ENCODE results near the gene ELMO1.

The ELMO1 gene

DNA sequence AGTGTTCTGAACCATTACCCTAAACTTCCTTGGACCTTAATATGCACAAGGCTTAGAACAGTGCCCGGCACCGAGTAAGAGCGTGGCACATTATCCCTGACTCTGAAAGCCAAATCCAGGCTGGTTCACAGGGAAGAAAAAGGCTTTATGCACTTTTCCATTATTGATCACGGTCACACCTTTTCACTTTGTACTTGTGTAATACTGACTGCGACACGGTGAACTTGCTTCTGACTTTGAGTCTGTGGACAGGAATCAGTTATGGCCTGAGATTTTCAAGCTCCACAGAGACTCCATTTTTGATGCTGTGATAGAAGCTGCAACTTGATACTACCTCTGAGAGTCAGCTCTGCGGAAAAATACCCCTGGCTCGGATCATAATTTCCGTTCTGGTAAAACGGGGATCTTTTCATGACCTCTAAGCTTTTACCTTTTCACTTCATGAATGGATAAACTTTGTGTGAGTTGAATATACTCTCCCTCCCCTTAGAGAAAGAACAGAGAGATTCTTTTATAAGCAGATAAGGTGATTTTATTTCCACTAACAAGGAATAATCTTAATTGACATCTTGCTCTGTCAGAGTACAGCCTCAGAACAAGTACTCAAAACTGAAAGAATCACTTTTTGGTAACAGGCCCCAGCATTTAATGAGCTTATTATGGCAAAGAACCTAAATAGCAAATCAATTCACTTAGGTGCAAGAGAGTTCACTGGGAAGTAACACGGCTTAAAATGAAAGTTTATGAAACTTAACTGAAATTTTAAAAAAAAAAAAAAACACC, 88.8 kb downstream of the ELMO1 start:
- H3K9me2 ChIP-seq (replicated peaks; ENCODE audit: control insufficient read depth, low read length): no peaks in the 10 kb centered on the region
- no peaks in the 10 kb centered on the region for H3K79me2 ChIP-seq (ENCODE audit: control insufficient read depth, low read length)
- H3K36me3 ChIP-seq (ENCODE audit: control insufficient read depth, low read length): no peaks in the 10 kb centered on the region
- no peak overlapping the region for H3K4me2 ChIP-seq (ENCODE audit: low read length)
- H4K20me1 ChIP-seq (ENCODE audit: control insufficient read depth, insufficient read depth, low read depth, low read length): no peaks in the 10 kb centered on the region
- no peaks in the 10 kb centered on the region for H3F3A ChIP-seq (ENCODE audit: control insufficient read depth, insufficient read depth)
- no peaks in the 10 kb centered on the region for H3K27me3 ChIP-seq (ENCODE audit: control insufficient read depth, low read length)
- H3K4me3 ChIP-seq (ENCODE audit: low read length): no peak overlapping the region
- TF ChIP-seq EZH2phosphoT487 (IDR thresholded peaks at IDR 0.05; ENCODE audit: borderline replicate concordance, low read length): no peak
- TF ChIP-seq, protein P1, sequence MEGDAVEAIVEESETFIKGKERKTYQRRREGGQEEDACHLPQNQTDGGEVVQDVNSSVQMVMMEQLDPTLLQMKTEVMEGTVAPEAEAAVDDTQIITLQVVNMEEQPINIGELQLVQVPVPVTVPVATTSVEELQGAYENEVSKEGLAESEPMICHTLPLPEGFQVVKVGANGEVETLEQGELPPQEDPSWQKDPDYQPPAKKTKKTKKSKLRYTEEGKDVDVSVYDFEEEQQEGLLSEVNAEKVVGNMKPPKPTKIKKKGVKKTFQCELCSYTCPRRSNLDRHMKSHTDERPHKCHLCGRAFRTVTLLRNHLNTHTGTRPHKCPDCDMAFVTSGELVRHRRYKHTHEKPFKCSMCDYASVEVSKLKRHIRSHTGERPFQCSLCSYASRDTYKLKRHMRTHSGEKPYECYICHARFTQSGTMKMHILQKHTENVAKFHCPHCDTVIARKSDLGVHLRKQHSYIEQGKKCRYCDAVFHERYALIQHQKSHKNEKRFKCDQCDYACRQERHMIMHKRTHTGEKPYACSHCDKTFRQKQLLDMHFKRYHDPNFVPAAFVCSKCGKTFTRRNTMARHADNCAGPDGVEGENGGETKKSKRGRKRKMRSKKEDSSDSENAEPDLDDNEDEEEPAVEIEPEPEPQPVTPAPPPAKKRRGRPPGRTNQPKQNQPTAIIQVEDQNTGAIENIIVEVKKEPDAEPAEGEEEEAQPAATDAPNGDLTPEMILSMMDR (IDR thresholded peaks at IDR 0.05; ENCODE audit: low read depth, low read length, poor library complexity, severe bottlenecking): no peak
- no peak overlapping the region for H3K27ac ChIP-seq (ENCODE audit: low read depth, low read length)
- peaks cover under 1% of the 10 kb centered on the region; the same call in 1 of the 2 replicates for H3K4me1 ChIP-seq (ENCODE audit: control insufficient read depth, low read length)
- H3K9me3 ChIP-seq (ENCODE audit: control insufficient read depth, insufficient read depth, low read length): no peaks in the 10 kb centered on the region

DNA sequence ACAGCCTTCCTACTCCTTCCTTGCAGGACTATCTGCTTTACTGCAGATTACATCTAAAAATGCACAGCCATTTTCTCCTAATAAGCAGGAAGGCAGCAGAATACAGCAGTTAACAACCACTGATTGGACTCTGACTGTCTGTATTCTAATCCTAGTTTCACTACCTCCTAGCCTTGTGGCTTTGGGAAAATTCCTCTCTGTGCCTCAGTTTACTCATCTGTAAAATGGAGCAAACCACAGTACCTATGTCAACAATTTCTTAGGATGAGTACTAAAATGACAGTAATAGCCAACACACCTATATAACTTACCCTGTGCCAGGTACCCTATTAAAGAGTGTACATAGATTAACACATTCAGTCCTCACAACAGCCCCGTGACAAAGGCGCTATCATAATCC, 89.5 kb downstream of the ELMO1 start:
- Histone ChIP-seq H3K27me3 (ENCODE audit: control insufficient read depth, low read length) (no peaks in the 10 kb centered on the region), H3K27ac (ENCODE audit: low read depth, low read length) (no peak overlapping the region), H3K79me2 (ENCODE audit: control insufficient read depth, low read length) (no peaks in the 10 kb centered on the region), H3K9me3 (ENCODE audit: control insufficient read depth, insufficient read depth, low read length) (no peaks in the 10 kb centered on the region), H3F3A (ENCODE audit: control insufficient read depth, insufficient read depth) (no peaks in the 10 kb centered on the region), H3K4me2 (ENCODE audit: low read length) (no peak overlapping the region), H3K9me2 (replicated peaks; ENCODE audit: control insufficient read depth, low read length) (no peaks in the 10 kb centered on the region), H3K4me3 (ENCODE audit: low read length) (no peak overlapping the region), H3K36me3 (ENCODE audit: control insufficient read depth, low read length) (no peaks in the 10 kb centered on the region), H4K20me1 (ENCODE audit: control insufficient read depth, insufficient read depth, low read depth, low read length) (no peaks in the 10 kb centered on the region), H3K4me1 (ENCODE audit: control insufficient read depth, low read length) (peaks cover 6% of the 10 kb centered on the region)
- TF ChIP-seq, protein P1 (IDR thresholded peaks at IDR 0.05; ENCODE audit: low read depth, low read length, poor library complexity, severe bottlenecking): no peak
- TF ChIP-seq EZH2phosphoT487 (IDR thresholded peaks at IDR 0.05; ENCODE audit: borderline replicate concordance, low read length): no peak

DNA sequence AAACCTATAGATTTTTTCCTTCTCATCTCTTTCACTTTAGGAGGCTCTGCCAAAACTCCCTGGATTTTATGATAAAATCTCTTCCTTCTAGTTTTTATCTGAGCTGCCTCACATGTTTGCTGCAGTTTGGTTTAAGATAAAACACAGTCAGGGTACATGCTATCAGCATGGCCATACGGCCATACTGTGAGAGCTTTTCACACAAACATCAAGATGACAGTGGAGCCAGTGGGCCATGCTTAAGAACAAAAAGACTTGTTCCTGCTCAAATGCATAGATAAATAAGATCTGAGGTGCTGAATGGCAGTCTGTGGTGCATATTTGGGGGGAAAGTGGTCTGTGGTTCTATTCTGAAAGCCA, 91.0 kb downstream of the ELMO1 start:
- Histone ChIP-seq H3K79me2 (ENCODE audit: control insufficient read depth, low read length) (no peaks in the 10 kb centered on the region), H4K20me1 (ENCODE audit: control insufficient read depth, insufficient read depth, low read depth, low read length) (no peaks in the 10 kb centered on the region), H3K9me2 (replicated peaks; ENCODE audit: control insufficient read depth, low read length) (no peaks in the 10 kb centered on the region), H3F3A (ENCODE audit: control insufficient read depth, insufficient read depth) (no peaks in the 10 kb centered on the region), H3K27me3 (ENCODE audit: control insufficient read depth, low read length) (no peaks in the 10 kb centered on the region), H3K27ac (ENCODE audit: low read depth, low read length) (no peak overlapping the region), H3K36me3 (ENCODE audit: control insufficient read depth, low read length) (no peaks in the 10 kb centered on the region), H3K9me3 (ENCODE audit: control insufficient read depth, insufficient read depth, low read length) (no peaks in the 10 kb centered on the region), H3K4me2 (ENCODE audit: low read length) (no peak overlapping the region), H3K4me3 (ENCODE audit: low read length) (no peak overlapping the region), H3K4me1 (ENCODE audit: control insufficient read depth, low read length) (peaks cover 22% of the 10 kb centered on the region)
- TF ChIP-seq, protein P1 (IDR thresholded peaks at IDR 0.05; ENCODE audit: low read depth, low read length, poor library complexity, severe bottlenecking): no peak
- no peak for TF ChIP-seq EZH2phosphoT487 (IDR thresholded peaks at IDR 0.05; ENCODE audit: borderline replicate concordance, low read length)
